Activated T-cell treated with anti-CD3 and anti-CD28 coated beads for 4 hours (primary cell): ENCODE measurements around the gene NPBWR2.

Source experiments
- DNase-seq: peaks from one replicate; pipeline ENCODE4 v3.0.0-alpha.2; 2020

NPBWR2 gene

DNA sequence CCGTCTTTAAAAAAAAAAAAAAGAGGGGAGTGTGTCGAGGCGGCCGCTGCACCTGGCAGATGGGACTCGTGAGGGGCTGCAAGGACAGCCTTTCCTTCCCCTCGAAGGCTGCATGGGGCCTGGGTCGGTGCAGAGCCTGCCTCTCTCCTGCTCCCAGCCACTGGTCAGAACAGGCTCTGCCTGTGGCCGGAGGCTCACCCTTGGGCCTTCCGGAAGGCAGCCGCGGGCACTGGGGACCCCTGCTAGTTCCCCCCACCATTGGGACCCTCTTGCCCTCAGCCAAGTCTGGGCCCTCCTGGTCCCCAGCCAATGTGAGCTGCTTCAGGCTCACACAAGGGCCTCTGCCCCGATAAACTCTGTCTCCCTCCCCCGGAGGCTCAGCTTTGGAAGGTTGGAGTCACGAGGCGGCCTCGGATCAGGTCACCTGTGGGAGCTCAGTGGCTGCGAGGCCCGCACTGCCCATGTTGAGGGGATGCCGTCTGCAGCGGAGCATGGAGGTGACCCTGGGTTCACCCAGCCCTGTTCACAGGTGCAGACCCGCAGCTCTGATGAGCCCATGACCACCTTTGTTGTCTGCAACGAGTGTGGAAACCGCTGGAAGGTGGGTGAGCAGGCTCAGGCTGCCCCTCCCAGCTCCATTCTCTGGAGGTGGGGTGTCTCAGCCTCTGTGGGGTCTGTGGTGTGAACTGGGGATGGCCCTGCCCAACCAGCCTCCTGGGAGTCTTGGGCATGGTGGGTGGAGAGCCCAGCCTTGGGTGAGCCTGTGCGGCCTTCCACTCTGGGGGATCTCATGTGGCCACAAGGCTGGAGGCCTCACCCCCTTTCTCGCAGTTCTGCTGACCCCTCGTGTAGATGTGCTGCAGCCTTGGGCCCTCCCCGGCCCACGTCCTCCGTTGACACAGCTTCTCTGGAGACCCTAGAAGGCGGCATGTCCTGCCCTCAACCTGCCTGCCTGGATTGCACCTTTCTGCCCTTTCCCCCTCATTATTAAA lies 35.7 kb downstream of the NPBWR2 start:
- DNase-seq, result no peak

GRCh38 chr20:64070244-64070993 lies 36.9 kb downstream of the NPBWR2 start:
- DNase-seq, result no peak

DNA sequence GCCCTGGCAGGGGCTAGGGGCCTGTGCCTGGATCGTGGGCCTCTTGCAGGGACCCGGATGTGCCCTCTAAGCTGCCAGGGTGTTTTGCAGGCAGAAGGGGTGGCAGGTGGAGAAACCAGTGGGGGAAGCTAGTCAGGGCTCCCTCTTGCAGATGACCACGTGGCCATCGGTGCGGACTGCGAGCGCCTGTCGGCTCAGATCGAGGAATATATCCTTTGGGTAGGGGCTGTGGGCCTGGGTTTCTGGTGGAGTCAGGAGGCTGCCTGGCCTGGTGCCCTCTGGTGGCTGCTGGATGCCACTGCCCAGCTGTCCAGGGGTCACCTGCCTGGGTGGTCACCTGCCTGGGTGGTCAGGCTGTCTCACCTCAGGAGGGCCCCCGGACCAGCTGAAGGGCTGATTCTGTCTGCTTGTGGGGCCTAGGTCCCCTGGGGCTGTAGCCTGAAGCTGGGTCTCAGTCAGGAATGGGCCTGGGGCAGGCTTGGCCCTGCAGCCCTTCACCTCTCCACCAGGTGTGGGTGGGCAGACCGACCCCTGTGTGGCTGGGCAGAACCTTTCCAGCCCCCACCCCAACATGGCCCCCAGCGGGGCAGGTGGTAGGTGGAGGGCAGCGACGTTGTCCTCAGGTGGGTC lies 37.6 kb downstream of the NPBWR2 start:
- DNase-seq, result no peak

GRCh38 chr20:64069209-64069613 lies 38.2 kb downstream of the NPBWR2 start:
- DNase-seq, result no peak

DNA sequence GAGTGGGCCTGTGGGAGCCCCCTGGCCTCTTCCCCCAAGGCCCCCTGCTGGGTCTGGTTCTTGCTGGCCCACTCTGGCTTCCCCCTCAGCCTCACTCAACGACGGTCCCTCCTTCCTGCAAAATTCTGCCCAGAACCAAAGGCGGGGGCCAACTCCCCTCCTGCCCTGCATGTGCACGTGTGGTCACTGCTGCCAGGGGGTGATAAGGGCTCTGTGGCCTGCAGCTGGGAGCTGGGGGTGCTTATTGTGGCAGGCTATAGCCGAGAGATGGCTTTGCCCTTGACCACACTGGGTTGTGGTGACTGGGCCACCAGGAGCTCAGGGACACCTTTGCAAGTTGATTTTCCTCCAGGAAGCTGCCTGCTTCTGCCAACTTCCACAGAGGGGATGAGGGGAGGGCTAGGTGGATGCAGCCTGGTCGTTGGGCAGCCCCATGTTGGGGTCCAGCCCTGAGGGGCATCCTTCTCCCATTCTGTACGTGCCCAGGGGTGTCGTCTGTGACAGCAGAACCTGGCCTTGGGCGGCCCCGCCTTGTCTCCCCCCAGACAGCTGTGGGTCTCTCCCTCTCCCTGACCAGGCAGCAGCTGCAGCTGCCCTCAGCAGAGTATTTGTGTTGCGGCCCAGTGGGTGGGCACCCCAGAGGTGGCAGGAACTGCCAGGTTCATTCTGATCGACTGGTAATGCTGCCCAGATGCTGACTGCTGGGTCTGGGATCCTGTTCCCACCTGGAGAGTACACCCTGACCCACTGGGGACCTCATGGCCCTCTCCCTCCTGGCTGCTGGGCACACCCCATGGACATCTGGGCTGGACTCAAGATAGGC lies 38.8 kb downstream of the NPBWR2 start:
- DNase-seq, result no peak

DNA sequence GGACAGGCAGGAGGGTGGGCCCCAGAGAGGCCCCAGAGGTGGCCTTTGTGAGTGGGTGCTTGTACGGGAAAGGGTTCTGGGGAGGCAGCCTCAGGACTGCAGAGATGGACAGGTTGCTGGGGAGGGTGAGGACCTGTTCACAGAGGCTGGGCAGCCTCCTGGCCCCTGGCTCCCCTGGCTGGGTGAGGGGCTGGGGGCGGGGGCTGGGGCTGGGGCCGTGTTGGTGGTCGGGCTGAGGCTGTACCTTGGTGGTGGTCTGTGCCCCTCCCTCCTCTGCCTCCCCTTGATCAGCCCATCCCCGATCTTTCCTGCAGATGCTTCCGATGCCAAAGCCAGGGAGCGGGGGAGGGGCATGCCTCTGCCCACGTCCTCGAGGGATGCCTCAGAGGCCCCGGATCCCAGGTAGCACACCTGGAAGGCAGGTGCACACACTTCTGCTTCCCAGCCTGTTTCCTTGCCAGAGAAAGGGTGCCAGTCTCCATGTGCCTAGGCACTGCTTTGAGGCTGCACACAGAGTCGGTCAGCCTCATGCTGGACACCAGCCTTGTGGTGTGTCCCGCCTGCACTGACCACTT lies 39.5 kb downstream of the NPBWR2 start:
- DNase-seq, result no peak

DNA sequence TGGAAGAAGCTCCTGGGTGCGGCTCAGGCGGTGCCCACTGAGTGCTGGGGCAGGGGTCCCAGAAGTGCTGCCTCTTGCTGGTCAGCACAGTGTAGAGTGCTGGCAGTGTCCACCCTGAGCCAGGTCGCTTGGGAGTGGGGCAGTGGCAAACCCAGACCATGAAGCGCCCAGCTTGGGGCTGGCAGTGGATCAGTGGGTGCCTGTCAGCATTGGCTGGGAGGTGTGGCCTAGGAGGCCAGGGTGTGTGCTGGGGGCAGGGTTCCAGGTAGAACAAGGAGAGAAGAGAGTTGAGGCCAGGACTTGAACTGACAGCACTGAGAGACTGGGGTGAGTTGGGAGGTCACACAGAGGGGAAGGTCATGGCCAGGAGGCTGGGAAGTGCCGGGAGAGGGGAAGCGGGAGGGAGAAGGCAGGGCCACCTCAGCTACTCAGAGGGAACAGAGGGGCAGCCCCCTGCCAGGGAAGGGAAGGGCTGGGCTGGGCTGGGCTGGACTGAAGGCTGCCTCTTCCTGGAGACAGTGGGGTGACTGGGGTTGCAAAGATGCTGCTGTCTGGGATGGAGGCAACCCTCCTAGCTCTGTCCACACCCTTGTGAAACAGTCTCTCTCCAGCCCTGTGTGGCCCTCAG lies 40.2 kb downstream of the NPBWR2 start:
- no peak for DNase-seq

DNA sequence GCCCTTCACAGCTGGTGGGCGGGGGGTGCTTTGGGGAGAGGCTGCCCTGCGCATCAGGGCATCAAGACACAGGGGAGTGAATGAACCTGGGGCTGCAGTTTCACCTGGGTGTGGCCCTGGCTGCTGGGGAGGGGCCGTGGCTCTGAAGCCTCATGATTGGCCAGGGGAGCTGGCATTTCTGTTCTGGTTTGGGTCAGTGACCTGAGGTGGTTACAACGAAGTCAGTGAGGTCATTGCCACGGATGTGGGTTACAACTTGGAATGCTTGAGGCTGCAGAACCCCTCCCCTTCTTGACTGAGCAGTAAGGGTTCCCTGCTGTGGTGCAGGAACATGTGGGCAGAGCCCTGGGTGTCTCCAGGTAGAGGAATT lies 41.4 kb downstream of the NPBWR2 start:
- no peak for DNase-seq

- DNase-seq, result no peak
Measured at GRCh38 chr20:64065062-64065973, 42.0 kb downstream of the NPBWR2 start.

- no peak for DNase-seq
Measured at GRCh38 chr20:64064145-64064698, 43.1 kb downstream of the NPBWR2 start.

DNA sequence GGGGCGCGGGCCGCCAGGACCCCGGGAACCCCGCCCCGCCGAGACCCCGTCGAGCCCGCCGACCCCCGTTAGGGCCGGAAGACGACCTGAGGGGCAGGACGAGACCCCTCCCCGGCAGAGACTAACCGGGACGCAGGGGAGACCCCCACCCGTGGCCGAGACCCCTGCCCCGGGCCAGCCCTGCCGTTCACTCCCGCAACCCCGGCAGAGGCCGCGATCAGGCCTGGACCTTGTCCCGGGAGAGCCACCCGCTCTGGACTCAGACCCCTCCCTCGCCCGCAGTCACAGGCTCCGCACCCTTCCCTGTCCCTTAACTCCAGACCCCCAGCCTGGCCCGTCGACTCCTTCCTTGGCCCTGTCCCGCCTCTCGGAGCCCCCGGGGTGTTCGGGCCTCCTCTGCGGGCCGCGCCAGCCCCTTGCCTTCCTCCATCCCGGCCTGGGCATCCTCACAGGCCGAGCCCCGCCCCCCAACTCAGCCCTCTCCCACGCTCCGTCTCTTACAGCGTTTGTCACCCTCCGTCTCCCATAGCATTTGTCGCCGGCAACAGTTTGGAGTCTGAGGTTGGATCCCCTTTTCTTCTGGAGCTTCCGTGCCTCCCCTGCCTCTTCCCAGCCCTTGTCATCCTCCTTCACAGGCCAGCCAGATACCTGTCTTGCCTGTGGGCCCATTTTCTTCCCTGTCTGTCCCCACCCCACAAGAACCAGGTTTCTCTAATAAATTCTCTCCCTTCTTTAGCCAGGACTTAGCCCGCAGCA lies 43.8 kb downstream of the NPBWR2 start:
- DNase-seq, result no peak

DNA sequence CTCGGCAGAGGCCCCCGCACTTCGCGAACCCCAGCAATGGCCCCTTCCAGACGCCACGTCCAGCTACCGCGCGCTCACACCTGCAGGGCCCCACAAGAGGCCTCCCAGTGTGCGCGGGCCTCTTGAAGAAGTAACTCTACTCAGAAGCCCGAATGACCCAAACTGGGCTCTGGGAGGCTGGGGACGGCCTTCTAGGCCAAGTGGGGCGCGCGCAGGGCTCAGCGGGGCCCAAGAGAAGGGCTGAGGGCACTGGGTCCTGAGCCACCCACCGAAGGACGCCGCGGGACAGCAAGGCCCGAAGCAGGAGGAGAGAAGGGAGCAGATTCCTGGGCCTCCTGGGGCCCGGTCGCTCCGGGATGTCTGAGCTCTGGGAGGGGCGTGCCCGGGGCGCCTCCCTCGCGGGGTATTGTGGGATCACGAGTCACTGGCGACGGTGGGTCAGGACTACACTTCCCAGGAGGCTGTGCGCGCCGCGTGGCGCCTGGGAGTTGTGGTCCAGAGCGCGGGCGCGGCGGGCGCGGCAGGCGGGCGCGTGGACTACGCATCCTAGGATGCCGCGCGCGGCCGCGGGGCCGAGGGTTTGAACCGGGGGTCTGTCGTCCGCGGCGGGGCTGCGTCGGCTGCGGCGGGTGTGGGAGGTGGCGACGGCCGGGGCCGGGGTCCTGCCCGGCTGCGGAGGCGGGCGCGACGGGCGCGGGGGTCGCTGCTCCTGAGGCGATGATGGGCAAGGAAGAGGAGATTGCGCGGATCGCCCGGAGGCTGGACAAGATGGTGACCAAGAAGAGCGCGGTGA lies 44.6 kb downstream of the NPBWR2 start, which contains the start of gene TCEA2:
TSS of gene TCEA2 (plus strand) at position 603 of the 793 bp plus-strand sequence. CDS start at position 718, 115 bp downstream.
- peak; percentile 90 for DNase-seq

DNA sequence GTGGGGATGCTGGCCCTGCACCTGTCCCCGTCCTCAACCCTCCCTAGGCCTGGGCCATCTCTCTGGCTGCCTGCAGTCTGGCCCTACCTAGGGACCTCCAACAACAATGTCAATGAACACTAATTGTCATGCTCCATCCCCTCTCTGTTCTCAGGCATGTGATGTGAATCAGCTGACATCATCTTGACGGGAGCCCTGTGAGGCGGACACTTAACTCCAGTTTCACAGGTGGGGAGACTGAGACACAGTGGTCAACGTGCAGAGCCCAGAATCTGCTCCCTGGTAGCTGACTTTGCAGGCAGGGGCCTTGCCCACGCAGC lies 45.1 kb downstream of the NPBWR2 start:
- no peak for DNase-seq

GRCh38 chr20:64058536-64058935 lies 48.8 kb downstream of the NPBWR2 start:
- no peak for DNase-seq

DNA sequence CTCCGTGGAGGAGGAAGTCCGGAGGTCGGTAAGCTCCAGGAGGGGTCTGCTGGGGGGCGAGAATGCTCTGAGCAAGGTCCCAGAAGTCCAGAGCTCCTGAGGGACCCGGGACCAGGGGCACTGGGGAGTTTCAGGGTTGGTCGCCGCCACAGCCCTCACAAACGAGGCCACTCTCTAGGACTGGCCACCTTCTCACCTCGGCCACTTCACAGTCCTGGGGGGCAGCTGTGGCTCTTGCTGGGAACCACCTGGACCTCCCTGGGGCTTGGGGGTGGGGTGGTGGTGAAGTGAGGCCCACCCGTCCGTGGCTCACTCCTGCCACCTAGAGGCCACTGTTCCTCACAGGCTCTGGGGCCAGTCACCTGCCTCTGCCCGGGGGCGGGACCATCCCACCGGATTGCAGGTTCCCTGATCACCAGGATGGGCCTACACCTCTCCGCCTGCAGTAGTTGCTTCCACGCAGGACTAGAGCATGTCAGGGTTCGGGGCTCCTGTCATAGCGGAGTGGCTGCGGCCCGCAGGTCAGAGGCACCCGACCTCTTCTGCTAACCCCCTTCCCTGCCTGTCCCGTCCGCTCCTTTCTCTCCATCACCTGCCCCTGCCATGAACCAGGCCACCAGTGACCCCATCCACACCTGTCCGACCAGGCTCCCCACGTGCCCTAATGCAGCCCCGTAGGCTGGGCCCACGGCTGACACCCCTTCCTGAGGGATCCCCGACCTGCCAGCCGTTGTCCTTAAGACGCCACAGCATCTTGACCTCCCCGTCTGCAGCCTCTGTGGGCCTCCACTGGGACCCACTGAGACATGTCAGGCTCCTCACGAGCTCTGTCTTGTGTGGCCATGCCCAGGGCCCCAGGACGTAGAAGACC lies 49.5 kb downstream of the NPBWR2 start:
- DNase-seq, result peak; percentile 82

DNA sequence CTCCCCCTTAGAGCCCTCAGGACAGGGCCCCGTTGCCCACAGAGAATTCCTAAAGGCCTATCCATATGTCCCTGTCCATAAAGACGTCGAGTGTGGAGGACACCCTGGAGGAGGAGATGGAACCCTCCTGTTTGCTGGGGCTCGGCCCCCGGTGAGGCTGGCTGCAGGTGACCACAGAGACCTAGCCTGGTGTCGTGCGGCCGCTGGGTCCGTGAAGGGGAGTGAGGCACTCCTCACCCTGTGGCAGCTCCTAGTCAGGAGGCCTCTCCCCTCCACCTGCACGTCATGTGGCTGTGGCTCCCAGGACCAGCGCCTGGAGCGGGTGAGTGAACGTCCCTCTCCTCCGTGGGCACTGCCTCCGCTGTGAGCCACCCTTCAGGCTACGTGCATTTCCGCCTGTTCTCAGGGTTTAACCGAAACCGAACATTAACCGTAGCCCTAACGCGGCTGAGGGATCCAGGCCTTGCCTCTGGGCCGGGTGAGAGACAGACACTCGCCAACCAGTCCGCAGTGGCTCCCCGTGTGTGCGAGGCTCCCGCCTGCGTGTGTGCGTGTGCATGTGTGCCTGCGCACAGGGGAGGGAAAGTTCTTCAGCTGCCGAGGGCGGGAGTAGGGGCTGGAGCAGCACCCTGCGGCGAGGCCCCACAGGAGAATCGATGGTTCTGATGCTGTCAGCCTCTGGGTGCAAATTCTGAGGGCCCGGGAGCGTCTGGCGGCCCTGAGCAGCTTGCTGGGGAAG lies 50.3 kb downstream of the NPBWR2 start:
- no peak for DNase-seq

GRCh38 chr20:64056639-64056888 lies 50.8 kb downstream of the NPBWR2 start:
- no peak for DNase-seq
